Upper lobe of left lung (tissue), 6 donors: Measurements from ENCODE around the gene HELT. TPM values are rescaled to one million over a fixed set of nuclear protein-coding genes. Genes with fewer than 3 reads are reported as not detected.
"Not testable (repeated sequence)": the region's sequence is repeated elsewhere in the genome, so short reads cannot be mapped to it uniquely, and the experiment has no call there.

Experiments used
- ATAC-seq, 2 donors: fragments of 200-7000 bp; cut with Tn5 transposase; one replicate each; pipeline ENCODE4 v1.9.1; 2022; ENCODE audit warnings: mild to moderate bottlenecking in 2 of 2, moderate library complexity in 2 of 2; ENCODE audit not compliant: low FRiP score in 2 of 2
- DNase-seq, 2 donors: peaks; one replicate each; pipeline ENCODE4 v3.0.0-alpha.2; 2019 to 2020
- H3K27ac ChIP-seq, 4 donors: fragments of 200-600 bp; sonication (generic); one replicate each; pipeline ENCODE4 v1.5.1; 2016 to 2019
- H3K27me3 ChIP-seq, 4 donors: fragments of 200-600 bp; sonication (generic); one replicate each; pipeline ENCODE4 v1.5.1; 2017 to 2019
- H3K36me3 ChIP-seq, 4 donors: fragments of 200-600 bp; sonication (generic); one replicate each; pipeline ENCODE4 v1.5.1; 2016 to 2019
- H3K4me1 ChIP-seq, 4 donors: fragments of 200-600 bp; sonication (generic); one replicate each; pipeline ENCODE4 v1.5.1; 2018 to 2019
- H3K4me3 ChIP-seq, 4 donors: fragments of 200-600 bp; sonication (generic); one replicate each; pipeline ENCODE4 v1.5.1; 2017 to 2019; ENCODE audit warnings: mild to moderate bottlenecking in 2 of 4, moderate library complexity in 1 of 4
- H3K9me3 ChIP-seq, 4 donors: fragments of 200-600 bp; sonication (generic); one replicate each; pipeline ENCODE4 v1.5.1; 2018 to 2019
- CTCF ChIP-seq, 6 experiments: fragments of 450-650 bp in 4 of 6; fragments of 200-600 bp in 2 of 6; sonication (generic) in 2 of 6; IDR thresholded peaks; one replicate each; pipeline ENCODE4 v1.5.1; 2016 to 2019; ENCODE audit warnings: antibody characterized with exemption in 6 of 6
- EP300 ChIP-seq, 4 donors: sonication (generic); formaldehyde crosslinking; IDR thresholded peaks; one replicate each; pipeline ENCODE4 v1.5.1; 2017; ENCODE audit warnings: antibody characterized with exemption in 4 of 4, control low read depth in 2 of 4
- POLR2A ChIP-seq, 4 donors: fragments of 450-650 bp; IDR thresholded peaks; one replicate each; pipeline ENCODE4 v1.5.1; 2016 to 2017; ENCODE audit warnings: antibody characterized with exemption in 4 of 4, mild to moderate bottlenecking in 2 of 4
- POLR2AphosphoS5 ChIP-seq, 2 donors: sonication (generic); formaldehyde crosslinking; IDR thresholded peaks; one replicate each; pipeline ENCODE4 v1.5.1; 2017; ENCODE audit warnings: antibody characterized with exemption in 2 of 2
- WGBS, 2 donors: methylation state at CpG; one replicate each; pipeline ENCODE4 v1.1.5; 2017 to 2018; 5-methylcytosine and 5-hydroxymethylcytosine counted together
- total RNA-seq, 6 donors: library from RNA; depleted of rRNA in 4 of 6; stranded (reverse); fragments of >200 nt in 4 of 6; gene quantifications; one replicate each; pipeline versions ENCODE4 v1.1.0 to v1.2.1, GENCODE V29; 2016 to 2021
- donor health status: DM: no; HTN: no; CAD: no; lungs with moderate emphysema.
- donor health status: DM: no; HTN: yes; CAD: no; lungs with severe emphysema.

Gene HELT
- total RNA-seq, 6 donors from 2014 or later = 1.3 to 1.6 TPM; not detected in 4

- DNase-seq (no peak), ATAC-seq (no peak)
- H3K36me3 ChIP-seq = no peaks in the 10 kb centered on the region
- H3K27me3 ChIP-seq = no peaks in the 10 kb centered on the region
- H3K4me1 ChIP-seq = peaks cover 0 to 7% (median 3%) of the 10 kb centered on the region in 4 donors
- no peak overlapping the region for H3K4me3 ChIP-seq
- H3K9me3 ChIP-seq = no peaks in the 10 kb centered on the region
- TF ChIP-seq CTCF (IDR thresholded peaks at IDR 0.05) (no peak), POLR2AphosphoS5 (IDR thresholded peaks at IDR 0.05) (no peak), EP300 (IDR thresholded peaks at IDR 0.05) (no peak), POLR2A (IDR thresholded peaks at IDR 0.05) (no peak)
- 80 to 81% methylated on average over 2 of the region's 2 CpGs for whole genome bisulfite sequencing, 2 donors
- H3K27ac ChIP-seq = no peak overlapping the region
Measured at GRCh38 chr4:185035284-185035683, 17.0 kb downstream of the HELT start.

- H3K27ac ChIP-seq = no peak overlapping the region
- peaks cover 0 to 7% (median 3%) of the 10 kb centered on the region in 4 donors for H3K4me1 ChIP-seq
- WGBS, 2 donors = 91 to 95% methylated on average over 6 of the region's 6 CpGs
- DNase-seq (no peak), ATAC-seq (no peak)
- no peaks in the 10 kb centered on the region for H3K27me3 ChIP-seq
- no peaks in the 10 kb centered on the region for H3K36me3 ChIP-seq
- H3K9me3 ChIP-seq = no peaks in the 10 kb centered on the region
- TF ChIP-seq POLR2A (IDR thresholded peaks at IDR 0.05) (no peak), CTCF (IDR thresholded peaks at IDR 0.05) (no peak)
- no peak overlapping the region for H3K4me3 ChIP-seq
Measured at GRCh38 chr4:185036019-185036418, 17.7 kb downstream of the HELT start.

- no peak for TF ChIP-seq POLR2A (IDR thresholded peaks at IDR 0.05)
- TF ChIP-seq CTCF (IDR thresholded peaks at IDR 0.05) = no peak
- no peak for TF ChIP-seq POLR2AphosphoS5 (IDR thresholded peaks at IDR 0.05)
- ATAC-seq = no peak
Measured at GRCh38 chr4:185036842-185037241, 18.6 kb downstream of the HELT start.

GRCh38 chr4:185039508-185040273, 21.4 kb downstream of the HELT start:
- peak; percentile 67 to 86 (median 80) for TF ChIP-seq CTCF (IDR thresholded peaks at IDR 0.05)
- no peak for TF ChIP-seq POLR2AphosphoS5 (IDR thresholded peaks at IDR 0.05)
- no peaks in the 10 kb centered on the region for H3K9me3 ChIP-seq
- peak overlapping the region in 1 of 4 donors; percentile 20 for H3K4me3 ChIP-seq
- WGBS, 2 donors = 10 to 11% methylated on average over 15 of the region's 15 CpGs
- H3K27me3 ChIP-seq = no peaks in the 10 kb centered on the region
- H3K27ac ChIP-seq = no peak overlapping the region
- peaks cover 0 to 7% (median 3%) of the 10 kb centered on the region in 4 donors for H3K4me1 ChIP-seq
- H3K36me3 ChIP-seq = no peaks in the 10 kb centered on the region
- peak; percentile 74 to 89 for ATAC-seq
- DNase-seq = peak in 1 of 2 donors; percentile 68

More at GRCh38 chr4:185036842-185037241, 18.6 kb downstream of the HELT start:
- H3K27me3 ChIP-seq = no peaks in the 10 kb centered on the region
- no peaks in the 10 kb centered on the region for H3K9me3 ChIP-seq
- H3K4me3 ChIP-seq = no peak overlapping the region
- H3K27ac ChIP-seq = no peak overlapping the region
- no peaks in the 10 kb centered on the region for H3K36me3 ChIP-seq
- H3K4me1 ChIP-seq = peaks cover 0 to 7% (median 3%) of the 10 kb centered on the region in 4 donors
- whole genome bisulfite sequencing, 2 donors = 78 to 85% methylated on average over 6 of the region's 6 CpGs
- DNase-seq = no peak

- H3K4me3 ChIP-seq = no peak overlapping the region
- no peaks in the 10 kb centered on the region for H3K36me3 ChIP-seq
- H3K9me3 ChIP-seq = no peaks in the 10 kb centered on the region
- TF ChIP-seq POLR2AphosphoS5 (IDR thresholded peaks at IDR 0.05) (no peak), POLR2A (IDR thresholded peaks at IDR 0.05) (no peak), CTCF (IDR thresholded peaks at IDR 0.05) (no peak), EP300 (IDR thresholded peaks at IDR 0.05) (no peak)
- peaks cover 0 to 7% (median 3%) of the 10 kb centered on the region in 4 donors for H3K4me1 ChIP-seq
- no peak for DNase-seq
- no peak for ATAC-seq
- no peaks in the 10 kb centered on the region for H3K27me3 ChIP-seq
- no peak overlapping the region for H3K27ac ChIP-seq
- 66 to 85% methylated on average over 3 to 5 of the region's 5 CpGs for WGBS, 2 donors
Measured at GRCh38 chr4:185040523-185040922, 22.2 kb downstream of the HELT start.

- H3K4me3 ChIP-seq, H3K27ac ChIP-seq, H3K36me3 ChIP-seq, ATAC-seq, H3K9me3 ChIP-seq, H3K27me3 ChIP-seq, H3K4me1 ChIP-seq, DNase-seq: not testable (repeated sequence)
- whole genome bisulfite sequencing, 2 donors = 82 to 91% methylated on average over 6 of the region's 6 CpGs
Measured at GRCh38 chr4:185050286-185050685, 32.0 kb downstream of the HELT start.

GRCh38 chr4:185051283-185051682, 33.0 kb downstream of the HELT start:
- H3K4me1 ChIP-seq, H3K27me3 ChIP-seq, H3K4me3 ChIP-seq, DNase-seq, H3K36me3 ChIP-seq, H3K9me3 ChIP-seq, ATAC-seq, H3K27ac ChIP-seq: not testable (repeated sequence)
- WGBS, 2 donors = 97% methylated on average over 5 of the region's 5 CpGs
